A549 (cell line): Measurements from ENCODE around the gene RPH3AL. TPM values are rescaled to one million over a fixed set of nuclear protein-coding genes. Genes with fewer than 3 reads are reported as not detected.

Experiments
- ATAC-seq, 2 experiments: fragments of 200-7000 bp in 1 of 2; fragments of >200 bp in 1 of 2; cut with Nextera tagmentation in 1 of 2; cut with Tn5 transposase in 1 of 2; 3 replicates each; pipeline versions ENCODE4 v1.8.0 to v1.9.1; 2018 to 2020; ENCODE audit warnings: mild to moderate bottlenecking in 1 of 2, moderate library complexity in 1 of 2
- CTCF ChIA-PET: fragments of 300-600 bp; sonication (Branson Sonifier 250); formaldehyde crosslinking; extraction: SDS; loops from one replicate; lab custom pipeline; 2021; ENCODE audit warnings: antibody characterized with exemption, inconsistent platforms; lab: Yijun Ruan, JAX
- POLR2A ChIA-PET: fragments of 350-600 bp; formaldehyde crosslinking; extraction: SDS; loops from one replicate; lab custom pipeline; 2021; ENCODE audit warnings: antibody characterized with exemption, inconsistent platforms; lab: Yijun Ruan, JAX
- DNase-seq, 2 experiments: peaks; one replicate each; pipeline versions ENCODE4 v3.0.0 to v3.0.0-alpha.2; 2011 to 2016; ENCODE audit warnings: low read depth in 1 of 2, low spot score in 1 of 2
- FAIRE-seq: peaks from 2 replicates; lab custom pipeline; 2011; peaks lifted over from hg19 to GRCh38; lab: Jason Lieb, UNC
- H3K27ac ChIP-seq, 2 experiments: fragments of >200 bp; sonication (Bioruptor Twin); formaldehyde crosslinking; 3 replicates each; pipeline ENCODE4 v1.5.1; 2016 to 2017
- H3K4me1 ChIP-seq: fragments of >200 bp; sonication (Bioruptor Twin); formaldehyde crosslinking; 3 replicates; pipeline ENCODE4 v1.6.1; 2016
- H3K4me2 ChIP-seq: fragments of >200 bp; sonication (Bioruptor Twin); formaldehyde crosslinking; 3 replicates; pipeline ENCODE4 v1.6.1; 2016
- H3K4me3 ChIP-seq: fragments of >200 bp; sonication (Bioruptor Twin); formaldehyde crosslinking; 3 replicates; pipeline ENCODE4 v1.5.1; 2016
- H3K9me3 ChIP-seq: fragments of >200 bp; sonication (Bioruptor Twin); formaldehyde crosslinking; 3 replicates; pipeline ENCODE4 v1.6.1; 2016
- BHLHE40 ChIP-seq: IDR thresholded peaks from 2 replicates; pipeline ENCODE4 v1.6.1; 2012; ENCODE audit warnings: low read depth, low read length, inconsistent platforms
- CBX8 ChIP-seq: fragments of 200-600 bp; sonication (generic); IDR thresholded peaks from 2 replicates; pipeline ENCODE4 v1.6.1; 2016
- E2F6 ChIP-seq: IDR thresholded peaks from 2 replicates; pipeline ENCODE4 v1.6.1; 2012; ENCODE audit warnings: low read depth, borderline replicate concordance
- EHF ChIP-seq: fragments of 250-450 bp; sonication (Bioruptor Pico); IDR thresholded peaks from 2 replicates; pipeline ENCODE4 v1.5.0; 2020; ENCODE audit warnings: mild to moderate bottlenecking
- ELK1 ChIP-seq: fragments of 150-350 bp; IDR thresholded peaks from 2 replicates; pipeline ENCODE4 v1.6.1; 2014; ENCODE audit warnings: low read depth, mild to moderate bottlenecking, low read length
- EP300 ChIP-seq, 2 experiments: fragments of >200 bp; sonication (Bioruptor Twin); formaldehyde crosslinking; IDR thresholded peaks; 2 replicates in 1 of 2; 3 replicates in 1 of 2; pipeline ENCODE4 v1.6.1; 2016 to 2017
- ESRRA ChIP-seq: fragments of 150-350 bp; IDR thresholded peaks from 2 replicates; pipeline ENCODE4 v1.6.1; 2014; ENCODE audit warnings: mild to moderate bottlenecking, low read length, borderline replicate concordance
- FOSL2 ChIP-seq, 2 experiments: fragments of 450-650 bp in 1 of 2; fragments of >200 bp in 1 of 2; sonication (Bioruptor Twin) in 1 of 2; formaldehyde crosslinking; IDR thresholded peaks; 2 replicates each; pipeline versions ENCODE4 v1.5.0 to v1.6.1; 2016 to 2020; ENCODE audit warnings: mild to moderate bottlenecking in 1 of 2, moderate library complexity in 1 of 2
- HDAC2 ChIP-seq: fragments of 200-600 bp; sonication (generic); IDR thresholded peaks from 2 replicates; pipeline ENCODE4 v1.6.1; 2016
- HES2 ChIP-seq: fragments of >200 bp; sonication (Bioruptor Twin); formaldehyde crosslinking; IDR thresholded peaks from 2 replicates; pipeline ENCODE4 v1.6.1; 2016
- HOXB13 ChIP-seq: fragments of 250-450 bp; sonication (Bioruptor Pico); IDR thresholded peaks from 2 replicates; pipeline ENCODE4 v1.5.0; 2020; ENCODE audit warnings: low read depth, mild to moderate bottlenecking, moderate library complexity
- HOXB5 ChIP-seq: fragments of 250-450 bp; sonication (Bioruptor Pico); IDR thresholded peaks from 2 replicates; pipeline ENCODE4 v1.5.0; 2020; ENCODE audit warnings: mild to moderate bottlenecking, moderate library complexity
- KDM1A ChIP-seq: fragments of 200-600 bp; sonication (generic); IDR thresholded peaks from 2 replicates; pipeline ENCODE4 v1.6.1; 2016; ENCODE audit warnings: low read depth, mild to moderate bottlenecking
- MYC ChIP-seq: IDR thresholded peaks from 2 replicates; pipeline ENCODE4 v1.6.1; 2012; ENCODE audit warnings: mild to moderate bottlenecking, inconsistent platforms, low read length, improper control_type of control experiment, borderline replicate concordance
- NFE2L2 ChIP-seq: fragments of 150-350 bp; conservative IDR thresholded peaks from 2 replicates; pipeline ENCODE4 v1.6.1; 2014; ENCODE audit warnings: low read length
- NR3C1 ChIP-seq: fragments of >200 bp; sonication (Bioruptor Twin); formaldehyde crosslinking; IDR thresholded peaks from 3 replicates; pipeline ENCODE4 v1.6.1; 2017
- POLR2A ChIP-seq: IDR thresholded peaks from 2 replicates; pipeline ENCODE4 v1.6.1; 2012; ENCODE audit warnings: mild to moderate bottlenecking, low read length
- POLR2AphosphoS2 ChIP-seq: conservative IDR thresholded peaks from 2 replicates; pipeline ENCODE4 v1.6.1; 2012; ENCODE audit warnings: low read length, improper control_type of control experiment, inconsistent platforms
- RFX5 ChIP-seq: fragments of 450-650 bp; IDR thresholded peaks from 2 replicates; pipeline ENCODE4 v1.7.1; 2014; ENCODE audit warnings: antibody characterized with exemption, mild to moderate bottlenecking, moderate library complexity
- TFCP2L1 ChIP-seq: fragments of 250-450 bp; sonication (Bioruptor Pico); IDR thresholded peaks from 2 replicates; pipeline ENCODE4 v1.5.0; 2021; ENCODE audit warnings: mild to moderate bottlenecking
- ZC3H11A ChIP-seq: fragments of 450-650 bp; IDR thresholded peaks from 2 replicates; pipeline ENCODE4 v1.6.1; 2014; ENCODE audit warnings: antibody characterized with exemption, mild to moderate bottlenecking
- ZFP36 ChIP-seq: fragments of 450-650 bp; IDR thresholded peaks from 2 replicates; pipeline ENCODE4 v1.6.1; 2014; ENCODE audit warnings: borderline replicate concordance; ENCODE audit not compliant: partially characterized antibody
- ZNF302 ChIP-seq: fragments of 250-450 bp; sonication (Bioruptor Pico); IDR thresholded peaks from 2 replicates; pipeline ENCODE4 v1.9.0; 2021; ENCODE audit warnings: inconsistent platforms, mild to moderate bottlenecking, moderate library complexity
- ZSCAN20 ChIP-seq: fragments of 250-450 bp; sonication (Bioruptor Pico); IDR thresholded peaks from 2 replicates; pipeline ENCODE4 v1.8.0; 2022; ENCODE audit warnings: mild to moderate bottlenecking, moderate library complexity
- WGBS: methylation state at CpG from one replicate; pipeline ENCODE4 v1.1.6; 2017; ENCODE audit errors: missing lambda C conversion rate; 5-methylcytosine and 5-hydroxymethylcytosine counted together
- polyA plus RNA-seq, 4 experiments: library from polyadenylated mRNA; depleted of rRNA in 3 of 4; stranded (reverse); fragments of >200 nt; fragmentation: RNase III in 1 of 4; extraction: RNeasy Plus Mini Kit Qiagen cat#74134 plus additional on column Dnase treatment in 1 of 4; gene quantifications; 2 replicates in 3 of 4; 3 replicates in 1 of 4; pipeline ENCODE4 v1.2.3, GENCODE V29; 2011 to 2017

RPH3AL gene
- polyA plus RNA-seq, 2 of the 4 experiments (the other 2 are of a cell fraction): 23.3 to 31.1 TPM

- 94% methylated on average over 7 of the region's 8 CpGs for WGBS
- CTCF ChIA-PET: interaction anchor here (0.8 kb wide), 1 partner anchor 13 kb away, joined by 3 read pairs; no protein-coding TSS in a partner anchor
- Histone ChIP-seq H3K27ac (no peak overlapping the region), H3K4me2 (no peak overlapping the region), H3K4me3 (no peak overlapping the region), H3K4me1 (peaks cover 4% of the 10 kb centered on the region; the same call in 1 of the 3 replicates), H3K9me3 (no peaks in the 10 kb centered on the region)
- ATAC-seq (no peak), FAIRE-seq (no peak), DNase-seq (no peak)
- no peak for TF ChIP-seq TFCP2L1 (CRISPR knock-in tag)
- TF ChIP-seq ZC3H11A: no peak
- POLR2A ChIA-PET: no interaction called here
Measured at GRCh38 chr17:193426-193810, 159.2 kb downstream of the RPH3AL start.

GRCh38 chr17:192666-193425, 159.8 kb downstream of the RPH3AL start:
- no peak overlapping the region for H3K27ac ChIP-seq
- ATAC-seq (no peak), DNase-seq (no peak), FAIRE-seq (no peak)
- H3K4me2 ChIP-seq: no peak overlapping the region
- CTCF ChIA-PET: no interaction called here
- TF ChIP-seq POLR2A (no peak), ESRRA (no peak), ZC3H11A (no peak), ZNF302 (CRISPR knock-in tag) (no peak), HDAC2 (no peak), ELK1 (no peak), RFX5 (no peak), TFCP2L1 (CRISPR knock-in tag) (no peak), NR3C1 (no peak), NFE2L2 (no peak), HOXB13 (CRISPR knock-in tag) (no peak), ZFP36 (no peak), EHF (CRISPR knock-in tag) (no peak), BHLHE40 (no peak)
- POLR2A ChIA-PET: no interaction called here
- 74% methylated on average over 14 of the region's 21 CpGs for WGBS
- no peak overlapping the region for H3K4me3 ChIP-seq
- H3K4me1 ChIP-seq: peaks cover 4% of the 10 kb centered on the region; the same call in 1 of the 3 replicates
- H3K9me3 ChIP-seq: no peaks in the 10 kb centered on the region

- FAIRE-seq: no peak
- WGBS: 71% methylated on average over 7 of the region's 7 CpGs
Measured at GRCh38 chr17:189444-189843, 163.2 kb downstream of the RPH3AL start.

More at GRCh38 chr17:189444-189843, 163.2 kb downstream of the RPH3AL start:
- ChIA-PET CTCF (interaction anchor here (1.4 to 2.8 kb wide), 5 partner anchors 11 to 807 kb away, joined by 3 to 7 read pairs (median 5); partner anchors contain the start of gene TIMM22), POLR2A (no interaction called here)
- Histone ChIP-seq H3K4me1 (peaks cover 4% of the 10 kb centered on the region; the same call in 1 of the 3 replicates), H3K9me3 (no peaks in the 10 kb centered on the region), H3K4me3 (no peak overlapping the region), H3K27ac (no peak overlapping the region), H3K4me2 (no peak overlapping the region)
- no peak for TF ChIP-seq FOSL2 (IDR thresholded peaks at IDR 0.05)
- no peak for TF ChIP-seq FOSL2 (CRISPR knock-in tag; IDR thresholded peaks at IDR 0.05)
- TF ChIP-seq ZNF302 (CRISPR knock-in tag): no peak
- no peak for TF ChIP-seq RFX5
- TF ChIP-seq POLR2AphosphoS2: no peak
- TF ChIP-seq HOXB5 (CRISPR knock-in tag): no peak
- TF ChIP-seq KDM1A: no peak
- no peak for TF ChIP-seq E2F6
- TF ChIP-seq EP300 (IDR thresholded peaks at IDR 0.05): no peak
- no peak for TF ChIP-seq HES2
- TF ChIP-seq TFCP2L1 (CRISPR knock-in tag): no peak
- TF ChIP-seq NFE2L2: no peak
- TF ChIP-seq CBX8: no peak
- TF ChIP-seq ZSCAN20: no peak
- TF ChIP-seq MYC: no peak
- TF ChIP-seq ESRRA: no peak
- no peak for DNase-seq
- ATAC-seq: no peak
